Neural crest cell (in vitro differentiated cells): ENCODE data around the gene CCDC18. TPM values are rescaled to one million over a fixed set of nuclear protein-coding genes. Genes with fewer than 3 reads are reported as not detected.

Experiments
- DNase-seq: peaks from one replicate; pipeline ENCODE4 v3.0.0; 2021; ENCODE audit warnings: low read depth, mixed read lengths, low spot score
- H3K27ac Mint-ChIP-seq: one replicate; pipeline ENCODE4 v1.8.0; 2021; ENCODE audit warnings: mild to moderate bottlenecking, mixed read lengths; ENCODE audit not compliant: unreplicated experiment
- H3K27me3 Mint-ChIP-seq: 2 replicates; pipeline ENCODE4 v1.8.0; 2021; ENCODE audit warnings: low read depth, mild to moderate bottlenecking, mixed read lengths
- H3K36me3 Mint-ChIP-seq: 2 replicates; pipeline ENCODE4 v1.8.0; 2021; ENCODE audit warnings: low read depth, mild to moderate bottlenecking, mixed read lengths
- H3K4me1 Mint-ChIP-seq: 2 replicates; pipeline ENCODE4 v1.8.0; 2021; ENCODE audit warnings: mixed read lengths
- H3K4me3 Mint-ChIP-seq: one replicate; pipeline ENCODE4 v1.8.0; 2021; ENCODE audit warnings: mild to moderate bottlenecking, mixed read lengths
- H3K9me3 Mint-ChIP-seq: 2 replicates; pipeline ENCODE4 v1.8.0; 2021; ENCODE audit warnings: mixed read lengths
- CTCF ChIP-seq: fragments of 200-600 bp; sonication (generic); conservative IDR thresholded peaks from 2 replicates; pipeline ENCODE4 v1.5.0; 2021; ENCODE audit warnings: antibody characterized with exemption, mild to moderate bottlenecking
- total RNA-seq: library from RNA; stranded (reverse); gene quantifications from 2 replicates; pipeline ENCODE4 v1.2.1, GENCODE V29; 2021

The CCDC18 gene
- total RNA-seq, 1 donor from 2014 or later: 21.0 TPM

DNA sequence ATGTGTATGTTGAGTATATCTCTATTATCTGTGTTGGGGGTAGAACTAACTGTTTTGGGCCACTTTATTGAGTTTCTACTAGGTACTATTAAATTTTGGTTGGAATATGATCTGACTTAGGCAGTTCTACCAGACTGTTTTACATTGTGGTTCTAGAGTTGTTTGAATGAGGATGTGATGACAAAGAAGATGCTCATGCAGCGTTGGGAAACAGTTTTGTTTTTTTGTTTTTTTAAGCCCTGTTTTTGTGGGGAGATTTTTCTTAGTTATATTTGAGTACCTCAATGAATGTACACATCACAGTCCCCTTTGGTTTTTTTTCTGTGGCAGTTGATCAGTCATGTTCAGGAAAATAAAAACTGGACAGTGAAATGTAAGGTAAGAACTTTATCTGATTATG is 40.4 kb upstream of the CCDC18 start:
- Mint-ChIP-seq H3K4me1 (no peaks in the 10 kb centered on the region), H3K36me3 (peaks cover 11% of the 10 kb centered on the region), H3K4me3 (no peak overlapping the region), H3K27ac (peak overlapping the region; percentile 36), H3K9me3 (no peaks in the 10 kb centered on the region), H3K27me3 (no peaks in the 10 kb centered on the region)
- no peak for TF ChIP-seq CTCF
- no peak for DNase-seq

GRCh38 chr1:93142161-93142560 is 38.4 kb upstream of the CCDC18 start:
- Mint-ChIP-seq H3K9me3 (no peaks in the 10 kb centered on the region), H3K27ac (no peak overlapping the region), H3K36me3 (peaks cover 8% of the 10 kb centered on the region), H3K27me3 (no peaks in the 10 kb centered on the region), H3K4me3 (no peak overlapping the region), H3K4me1 (no peaks in the 10 kb centered on the region)
- DNase-seq: no peak
- no peak for TF ChIP-seq CTCF

- Mint-ChIP-seq H3K9me3 (no peaks in the 10 kb centered on the region), H3K4me3 (no peak overlapping the region), H3K27ac (no peak overlapping the region), H3K27me3 (no peaks in the 10 kb centered on the region), H3K36me3 (peaks cover 11% of the 10 kb centered on the region), H3K4me1 (no peaks in the 10 kb centered on the region)
- TF ChIP-seq CTCF: no peak
- no peak for DNase-seq
Observed at GRCh38 chr1:93143136-93143535, 37.4 kb upstream of the CCDC18 start.

DNA sequence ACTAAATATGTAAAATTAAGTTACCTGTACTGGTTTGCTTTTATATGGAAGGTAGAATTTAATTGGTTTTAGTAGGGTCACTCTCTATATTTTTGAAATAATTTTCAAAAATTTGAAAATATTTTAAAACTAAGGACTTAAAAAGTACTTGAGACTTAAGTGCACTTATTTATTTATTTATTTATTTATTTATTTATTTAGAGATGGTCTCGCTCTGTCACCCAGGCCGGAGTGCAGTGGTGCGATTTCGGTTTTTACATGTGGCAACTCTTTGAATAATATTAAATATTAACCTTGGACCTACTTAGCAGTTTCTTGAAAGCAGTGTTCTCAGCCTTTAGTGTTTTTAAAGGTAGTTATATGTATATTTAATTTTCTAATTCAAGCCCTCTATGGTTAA is 36.8 kb upstream of the CCDC18 start:
- no peak for TF ChIP-seq CTCF

GRCh38 chr1:93148001-93148400 is 32.5 kb upstream of the CCDC18 start:
- H3K27ac Mint-ChIP-seq: no peak overlapping the region
- no peaks in the 10 kb centered on the region for H3K4me1 Mint-ChIP-seq
- DNase-seq: no peak

More for the DNA sequence above, 36.8 kb upstream of the CCDC18 start:
- no peaks in the 10 kb centered on the region for H3K27me3 Mint-ChIP-seq
- H3K4me1 Mint-ChIP-seq: no peaks in the 10 kb centered on the region
- peaks cover 10% of the 10 kb centered on the region for H3K36me3 Mint-ChIP-seq
- H3K9me3 Mint-ChIP-seq: no peaks in the 10 kb centered on the region
- no peak overlapping the region for H3K4me3 Mint-ChIP-seq
- DNase-seq: no peak
- no peak overlapping the region for H3K27ac Mint-ChIP-seq

More at GRCh38 chr1:93148001-93148400, 32.5 kb upstream of the CCDC18 start:
- H3K9me3 Mint-ChIP-seq: no peaks in the 10 kb centered on the region
- no peaks in the 10 kb centered on the region for H3K27me3 Mint-ChIP-seq
- peaks cover 7% of the 10 kb centered on the region for H3K36me3 Mint-ChIP-seq
- no peak overlapping the region for H3K4me3 Mint-ChIP-seq
- no peak for TF ChIP-seq CTCF
